Measurements from ENCODE around the gene TC2N. TPM values are rescaled to one million over a fixed set of nuclear protein-coding genes. Genes with fewer than 3 reads are reported as not detected.
"Not testable (repeated sequence)": the region's sequence is repeated elsewhere in the genome, so short reads cannot be mapped to it uniquely, and the experiment has no call there.

TC2N gene
- total RNA-seq, 1 donor from 2014 or later: 7.7 TPM

DNA sequence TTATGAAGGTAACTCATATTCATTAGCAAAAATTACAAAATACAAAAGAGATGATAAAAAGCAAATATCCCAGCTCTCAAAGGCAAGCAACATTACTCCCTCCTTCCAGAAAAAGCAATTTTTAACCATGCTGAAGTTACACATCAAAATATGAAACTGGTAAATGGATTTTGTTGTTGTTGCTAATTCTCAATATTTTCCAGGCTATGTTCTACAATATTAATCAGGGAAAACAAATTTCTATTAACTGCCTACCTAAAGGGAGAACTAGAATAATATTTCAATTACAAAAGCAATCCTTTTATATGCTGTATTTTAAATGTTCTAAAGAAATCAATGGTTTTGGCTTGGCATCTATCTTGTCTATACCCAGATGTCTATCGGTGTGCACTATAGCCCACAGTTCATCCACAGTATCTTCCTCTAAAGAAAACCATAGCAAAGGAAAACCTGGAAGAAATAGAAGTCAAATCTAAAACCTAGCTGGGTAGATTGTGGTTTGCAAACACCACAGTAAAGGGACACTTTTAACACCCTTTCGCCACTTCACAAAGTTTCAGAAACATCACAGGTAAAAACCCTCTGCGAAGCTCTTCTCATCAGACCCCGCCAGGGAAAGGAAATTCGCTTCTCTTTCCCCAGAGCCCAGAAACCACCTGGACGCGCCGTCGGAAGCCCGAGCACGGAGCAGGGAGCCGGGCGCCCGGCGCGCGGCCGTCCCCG is 32.0 kb downstream of the TC2N start:
- no peak for DNase-seq (ENCODE audit: low spot score)

- DNase-seq (ENCODE audit: low spot score): no peak
These were observed 32.8 kb downstream of the TC2N start for GRCh38 chr14:91834571-91834970.

DNA sequence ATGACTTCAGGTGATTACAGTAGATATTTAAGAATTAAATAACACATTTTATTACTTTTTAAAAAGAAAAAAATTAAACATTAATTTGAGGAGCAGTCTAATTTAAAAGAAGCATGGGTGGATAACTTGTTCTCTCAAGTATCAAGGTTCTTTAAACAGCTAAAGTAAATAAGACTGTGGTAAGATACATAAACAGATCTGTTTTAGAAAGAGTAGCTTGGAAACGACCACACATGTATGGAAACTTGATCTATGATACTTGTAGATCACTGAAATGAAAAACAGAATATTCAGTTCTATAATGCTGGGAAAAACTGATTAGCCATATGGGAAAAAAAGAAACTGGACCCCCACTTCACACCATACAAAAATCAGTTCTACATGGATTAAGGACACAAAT is 36.0 kb downstream of the TC2N start:
- no peak for DNase-seq (ENCODE audit: low spot score)

DNA sequence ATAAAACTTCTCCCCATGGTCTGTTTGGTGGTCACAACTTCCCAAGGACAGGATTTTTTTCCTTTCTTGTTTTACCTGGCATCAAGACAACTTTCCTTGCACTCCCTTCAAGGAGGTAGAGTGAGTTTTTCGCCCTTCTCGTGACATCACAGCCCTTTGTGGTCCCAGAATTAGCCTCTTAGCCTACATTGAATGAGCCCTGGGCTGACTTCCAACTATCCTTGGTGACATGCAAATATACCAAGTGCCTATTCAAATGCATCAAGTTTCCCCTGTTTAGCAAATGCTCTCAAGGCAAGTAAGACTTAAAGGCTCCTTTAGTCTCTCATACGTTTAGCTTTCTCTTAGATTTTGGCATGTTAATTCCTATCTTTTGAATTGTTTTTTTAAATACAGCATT is 36.6 kb downstream of the TC2N start:
- DNase-seq (ENCODE audit: low spot score): no peak

DNA sequence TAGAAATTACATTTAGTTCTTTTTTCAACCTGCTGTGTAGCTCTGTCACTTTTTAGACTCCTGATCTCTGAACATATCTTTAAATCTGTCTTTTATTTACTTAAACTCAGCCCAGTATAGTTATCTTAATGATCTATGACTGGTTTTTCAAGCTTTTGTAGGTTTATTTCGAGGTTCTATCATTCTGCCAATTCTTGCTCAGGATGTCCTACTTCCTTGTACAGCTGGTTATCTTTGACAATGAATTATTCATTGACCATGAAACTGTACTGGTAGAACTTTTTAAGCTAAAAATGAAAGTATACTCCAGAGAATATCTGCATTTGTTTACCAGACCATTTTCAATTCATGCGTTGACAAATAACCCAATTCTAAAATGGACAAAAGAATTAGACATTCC is 37.8 kb downstream of the TC2N start:
- peak; percentile 42 for DNase-seq (ENCODE audit: low spot score)

DNA sequence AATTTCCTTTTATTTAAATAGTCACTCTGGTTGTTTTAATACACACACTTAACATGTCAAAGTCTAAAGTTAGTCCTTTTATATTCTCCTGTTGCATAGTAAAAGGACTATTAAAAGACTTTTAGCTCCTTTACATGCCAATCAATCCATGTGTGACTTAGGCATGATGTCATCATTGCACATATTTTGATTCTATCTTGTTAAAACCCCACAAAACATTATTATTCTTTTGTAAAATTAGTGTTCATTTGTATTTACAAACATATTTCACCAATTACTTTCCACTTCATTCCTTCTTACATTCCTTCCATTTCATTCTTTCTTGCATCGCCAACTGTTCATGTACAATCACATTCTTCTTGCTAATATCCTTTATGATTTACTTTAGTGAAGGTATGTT is 39.6 kb downstream of the TC2N start:
- DNase-seq (ENCODE audit: low spot score): no peak

DNA sequence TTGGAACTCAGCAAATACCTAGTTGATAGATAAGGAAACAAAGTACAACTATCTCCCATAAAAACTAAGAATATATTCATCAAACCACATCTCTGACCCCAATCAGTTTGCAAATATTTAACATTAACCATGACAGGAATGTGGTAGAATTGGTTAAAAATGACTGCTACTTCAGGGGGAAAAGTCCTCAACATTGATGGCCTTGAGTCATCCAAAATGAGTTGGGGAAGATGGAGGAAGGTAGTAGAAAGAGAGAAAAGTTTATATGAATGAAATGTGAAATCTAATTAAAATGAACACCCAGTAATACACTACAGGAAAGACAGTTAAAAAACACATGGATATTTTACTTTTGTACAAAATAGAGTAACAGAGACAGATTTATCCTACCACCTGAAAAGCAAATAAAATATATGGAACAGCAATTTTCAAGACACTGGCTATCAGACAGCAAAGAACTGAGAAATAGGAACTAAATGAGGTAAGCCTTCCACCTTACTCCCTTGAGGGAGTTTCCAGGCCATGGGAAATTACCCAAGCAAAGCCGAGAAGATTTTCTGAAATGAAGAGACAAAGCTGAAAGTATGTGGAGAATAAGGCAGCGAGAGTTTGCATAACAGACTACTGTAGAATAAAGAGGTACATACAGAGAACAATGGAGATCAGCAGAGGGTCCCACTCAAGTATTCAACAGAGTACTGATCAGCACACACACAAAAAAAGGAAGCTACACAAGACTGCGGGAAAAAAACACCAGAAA is 49.6 kb downstream of the TC2N start:
- DNase-seq (ENCODE audit: low spot score): no peak

GRCh38 chr14:91814317-91814716 is 53.0 kb downstream of the TC2N start:
- DNase-seq (ENCODE audit: low spot score): no peak

DNA sequence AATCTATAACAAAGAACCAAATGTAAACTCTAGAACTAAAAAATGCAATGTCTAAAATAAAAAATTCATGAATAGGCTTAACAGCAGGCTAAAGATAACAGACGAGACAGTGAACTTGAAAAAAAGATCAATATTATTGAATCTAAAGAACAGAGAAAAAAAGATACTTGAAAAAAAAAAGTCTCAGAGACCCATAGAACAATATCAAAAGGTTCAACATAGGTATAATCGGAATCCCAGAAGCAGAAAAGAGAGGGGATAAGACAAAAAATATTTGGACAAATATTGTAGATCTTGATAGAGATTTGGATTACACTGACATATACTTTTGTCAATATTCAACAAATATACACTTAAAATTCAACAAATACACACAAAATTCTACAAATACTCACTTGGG is 56.6 kb downstream of the TC2N start:
- DNase-seq (ENCODE audit: low spot score): no peak

DNA sequence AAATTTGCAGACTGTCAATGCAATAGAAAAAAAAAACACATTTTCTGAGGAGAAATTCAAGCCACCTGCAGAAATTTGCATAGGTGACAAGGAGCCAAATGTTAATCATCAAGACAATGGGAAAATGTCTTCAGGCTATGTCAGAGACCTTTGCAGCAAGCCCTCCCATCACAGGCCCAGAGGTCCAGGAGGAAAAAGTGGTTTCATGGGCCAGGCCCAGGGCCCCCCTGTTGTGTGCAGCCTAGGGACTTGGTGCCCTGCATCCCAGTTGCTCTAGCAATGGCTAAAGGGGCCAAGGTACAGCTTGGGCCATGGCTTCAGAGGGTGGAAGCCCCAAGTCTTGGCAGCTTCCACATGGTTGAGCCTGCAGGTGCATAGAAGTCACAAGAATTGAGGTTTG is 60.6 kb downstream of the TC2N start:
- no peak for DNase-seq (ENCODE audit: low spot score)

DNA sequence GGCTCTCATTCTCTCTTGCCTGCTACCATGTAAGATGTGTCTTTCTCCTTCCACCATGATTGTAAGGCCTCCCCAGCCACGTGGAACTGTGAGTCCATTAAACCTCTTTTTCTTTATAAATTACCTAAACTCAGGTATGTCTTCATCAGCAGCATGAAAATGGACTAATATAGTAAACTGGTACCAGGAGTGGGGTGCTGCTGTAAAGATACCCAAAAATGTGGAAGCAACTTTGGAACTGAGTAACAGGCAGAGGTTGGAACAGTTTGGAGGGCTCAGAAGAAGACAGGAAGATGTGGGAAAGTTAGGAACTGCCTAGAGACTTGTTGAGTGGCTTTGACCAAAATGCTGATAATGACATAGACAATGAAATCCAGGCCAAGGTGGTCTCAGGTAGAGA is 61.2 kb downstream of the TC2N start:
- not testable (repeated sequence) for DNase-seq (ENCODE audit: low spot score)

DNA sequence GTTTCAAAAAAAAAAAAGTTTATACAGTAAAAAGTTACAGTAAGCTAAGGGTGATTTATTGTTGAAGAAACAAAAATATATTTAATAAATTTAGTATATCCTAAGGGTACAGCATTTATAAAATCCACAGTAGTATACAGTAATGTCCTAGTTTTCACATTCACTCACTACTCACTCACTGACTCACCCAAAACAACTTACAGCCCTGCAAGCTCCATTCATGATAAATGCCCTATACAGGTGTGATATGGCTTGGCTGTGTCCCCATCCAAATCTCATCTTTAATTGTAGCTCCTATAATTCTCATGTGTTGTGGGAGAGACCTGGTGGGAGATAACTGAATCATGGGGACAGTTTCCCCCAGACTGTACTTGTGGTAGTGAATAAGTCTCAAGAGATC is 61.7 kb downstream of the TC2N start:
- DNase-seq (ENCODE audit: low spot score): no peak

- no peak for DNase-seq (ENCODE audit: low spot score)
These were observed 66.0 kb downstream of the TC2N start for GRCh38 chr14:91801358-91801757.

DNA sequence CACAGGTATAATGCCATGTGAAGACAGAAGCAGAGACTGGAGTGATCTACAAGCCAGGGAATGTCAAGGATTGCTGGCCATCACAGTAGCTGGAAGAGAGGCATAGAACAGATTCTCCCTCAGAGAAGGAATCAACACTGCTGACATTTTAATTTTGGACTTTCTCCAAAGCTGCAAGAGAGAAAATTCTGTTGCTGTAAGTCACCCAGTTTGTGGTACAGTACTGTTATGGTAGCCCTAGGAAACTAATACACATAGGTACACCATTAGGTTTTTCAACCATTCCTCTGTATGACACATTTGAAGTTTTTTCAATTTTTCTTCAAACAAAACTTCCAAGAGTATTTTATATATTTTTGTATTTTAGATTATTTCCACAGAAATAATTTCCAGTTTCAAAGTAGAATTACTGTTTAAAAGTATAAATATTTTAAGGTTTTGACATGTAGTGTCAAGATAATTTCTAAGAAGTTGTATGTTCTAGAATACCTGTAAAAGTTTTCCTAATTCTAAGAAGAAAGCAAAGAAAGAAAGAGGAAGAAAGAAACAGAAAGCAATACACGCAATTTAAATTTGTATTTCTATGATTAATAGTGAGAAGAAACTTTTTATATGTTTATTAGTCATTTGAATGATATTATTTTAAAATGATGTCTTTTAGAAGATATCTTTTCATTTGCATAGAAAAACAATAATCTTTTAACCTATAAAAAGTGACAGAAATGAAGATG is 70.6 kb downstream of the TC2N start:
- DNase-seq (ENCODE audit: low spot score): no peak

- DNase-seq (ENCODE audit: low spot score): no peak
These were observed 73.6 kb downstream of the TC2N start for GRCh38 chr14:91793704-91794103.

DNA sequence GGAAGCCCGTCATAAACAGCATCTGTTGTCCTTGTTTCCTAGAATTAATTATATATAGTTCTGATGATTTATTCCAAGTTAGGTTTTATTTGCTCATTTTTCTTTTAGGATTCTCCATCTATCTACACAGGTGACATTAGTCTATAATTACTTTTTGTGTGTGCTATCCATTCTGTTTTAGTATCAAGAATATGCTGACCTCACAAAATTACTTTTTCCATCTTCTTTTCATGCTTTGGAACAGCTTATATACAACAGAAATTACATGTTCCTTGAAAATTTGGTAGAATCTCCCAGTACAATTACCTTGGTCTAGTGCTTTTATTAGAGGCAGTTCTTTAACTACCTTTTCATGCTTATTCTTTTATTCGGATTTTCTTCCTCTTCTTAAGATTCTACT is 81.1 kb downstream of the TC2N start:
- no peak for DNase-seq (ENCODE audit: low spot score)

- DNase-seq (ENCODE audit: low spot score): no peak
These were observed 86.9 kb downstream of the TC2N start for GRCh38 chr14:91780452-91780851.

DNA sequence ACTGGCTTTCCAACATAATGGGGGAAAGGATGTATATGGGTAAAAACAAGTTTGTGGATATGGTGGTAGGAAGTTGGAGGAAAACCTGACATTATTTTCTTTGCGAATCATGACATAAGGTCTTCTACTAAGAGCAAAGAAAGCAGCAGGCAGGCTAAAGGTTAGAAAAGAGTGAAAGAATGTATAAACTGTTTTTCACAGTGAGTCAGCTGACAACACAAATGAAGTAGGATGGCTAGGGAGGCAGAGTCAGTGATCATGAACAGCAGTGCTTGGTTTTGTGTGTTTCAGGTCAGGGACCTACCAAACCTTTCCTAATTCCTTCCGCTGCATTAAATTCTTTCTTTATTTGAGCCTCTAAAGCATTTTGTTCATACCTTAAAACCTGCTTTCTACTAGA is 89.1 kb downstream of the TC2N start:
- no peak for DNase-seq (ENCODE audit: low spot score)

- no peak for DNase-seq (ENCODE audit: low spot score)
These were observed 92.9 kb downstream of the TC2N start for GRCh38 chr14:91774140-91775096.

DNA sequence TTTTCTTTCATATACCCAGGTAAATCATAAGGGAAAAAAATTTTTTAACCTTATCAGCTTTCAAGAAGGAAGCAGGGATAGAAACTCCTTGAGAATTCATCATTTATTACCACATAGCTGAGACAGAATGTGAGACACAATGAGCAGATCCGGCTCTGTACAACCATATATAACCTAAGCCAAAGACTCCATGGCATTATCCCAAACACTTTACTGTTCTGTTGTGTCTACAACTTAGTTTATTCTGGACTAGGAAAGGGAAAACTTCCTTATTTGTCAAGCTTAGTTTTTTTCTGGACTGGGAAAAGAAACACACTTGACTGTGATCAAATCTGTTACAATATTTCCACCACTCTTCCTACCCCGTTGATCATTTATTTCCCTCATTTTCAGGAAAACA is 97.2 kb downstream of the TC2N start:
- no peak for DNase-seq (ENCODE audit: low spot score)

DNA sequence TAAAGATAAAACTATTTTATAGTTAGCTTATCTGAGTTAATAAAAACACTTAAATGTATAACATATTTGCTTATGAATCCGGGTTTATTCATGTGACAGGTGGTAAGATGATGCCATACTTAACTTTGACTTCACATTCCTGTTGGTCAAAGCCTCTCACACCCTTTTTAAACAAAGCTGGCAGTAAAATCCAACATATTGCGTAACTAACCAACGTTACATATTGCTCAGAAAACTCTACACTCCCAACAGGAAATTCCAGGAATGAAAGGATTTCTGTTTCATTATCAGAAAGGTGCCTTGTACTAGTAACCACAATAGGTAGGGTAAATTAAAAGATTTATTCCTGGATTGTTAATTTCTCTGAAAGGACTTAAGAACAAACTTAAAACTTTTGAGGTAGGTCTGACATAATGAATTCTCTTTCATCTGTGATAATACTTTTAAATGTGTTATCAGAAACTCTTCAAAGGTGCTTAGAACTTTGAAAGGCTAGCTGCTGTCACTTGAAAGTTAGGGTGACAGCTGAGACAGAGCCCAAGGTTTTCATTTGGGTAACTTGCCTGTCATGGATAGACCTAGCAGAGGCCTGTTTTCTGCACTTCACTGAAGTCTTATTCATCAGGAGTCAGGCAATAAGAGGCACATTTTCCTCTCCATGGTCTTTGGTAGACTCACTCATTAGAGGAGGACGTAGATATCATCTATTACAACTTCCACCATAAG is 111.6 kb downstream of the TC2N start:
- DNase-seq (ENCODE audit: low spot score): no peak
